Heart left ventricle (tissue), 13 donors: ENCODE measurements around the gene CHD9.

Experiments
- CTCF ChIP-seq, 12 donors: fragments of 200-600 bp; sonication (generic) in 4 of 12; IDR thresholded peaks; one replicate each; pipeline versions ENCODE4 v1.5.0 to v1.8.0; 2018 to 2022; ENCODE audit warnings: antibody characterized with exemption in 12 of 12, mild to moderate bottlenecking in 5 of 12
- POLR2A ChIP-seq, 2 donors: fragments of 450-650 bp; IDR thresholded peaks; one replicate each; pipeline ENCODE4 v1.6.1; 2017; ENCODE audit warnings: antibody characterized with exemption in 2 of 2, mild to moderate bottlenecking in 2 of 2, moderate library complexity in 2 of 2
- donor health status: ischemic (EF 13 %, LVEDD 7.1; RV severe dilation, severe dysfunction).
- donor health status: DM: no; HTN: yes; CAD: no.
- donor health status: DM: no; HTN: no; CAD: no.
- donor health status: ischemic (EF 25% LVEDD 6.9; RV normal size, moderate dysfunction).
- donor health status: ischemic (EF 25% LVEDD 5.7; RV mildly dilated, moderate dysfunction).
- donor health status: ischemic (EF 35%, LVEDD 5.7; RV mildly dilated, moderate dysfunction).
- donor health status: nonischemic (EF 11% LVEDD 7.7; RV severe dilation, severe dysfunction).
- donor health status: DM: yes; HTN: yes; CAD: no.
- donor health status: PGD.
- donor health status: ischemic (EF 29% LVEDD 5.4; RV normal size, mild dysfunction).
- donor health status: nonischemic (EF 23%, LVEDD 6.1; RV moderate dilation, normal function).

GRCh38 chr16:53007095-53007494 lies 47.7 kb upstream of the CHD9 start:
- TF ChIP-seq POLR2A (IDR thresholded peaks at IDR 0.05) (no peak), CTCF (IDR thresholded peaks at IDR 0.05) (no peak)
